Measurements from ENCODE around the gene PDZRN4.

PDZRN4 gene

GRCh38 chr12:41515953-41516352 lies 327.8 kb downstream of the PDZRN4 start:
- Histone ChIP-seq H3K36me3 (ENCODE audit: low read length) (no peaks in the 10 kb centered on the region), H3K9me3 (ENCODE audit: insufficient read depth, low read length) (no peaks in the 10 kb centered on the region), H3K4me3 (ENCODE audit: insufficient read depth, low read length, poor library complexity, severe bottlenecking) (no peak overlapping the region), H4K20me1 (ENCODE audit: low read depth, low read length) (no peaks in the 10 kb centered on the region), H3K9ac (ENCODE audit: low read length) (no peak overlapping the region), H2AFZ (ENCODE audit: low read depth, low read length, severe bottlenecking) (no peak overlapping the region), H3F3A (ENCODE audit: insufficient read depth) (no peaks in the 10 kb centered on the region), H3K27ac (ENCODE audit: low read depth, low read length) (no peak overlapping the region), H3K79me2 (ENCODE audit: insufficient read depth, low read length) (no peaks in the 10 kb centered on the region), H3K4me2 (ENCODE audit: low read depth, low read length, poor library complexity, severe bottlenecking) (no peak overlapping the region), H3K9me2 (replicated peaks; ENCODE audit: insufficient read depth, low read length) (no peaks in the 10 kb centered on the region), H3K27me3 (ENCODE audit: low read length) (no peaks in the 10 kb centered on the region)
- TF ChIP-seq EZH2phosphoT487 (conservative IDR thresholded peaks at IDR 0.05; ENCODE audit: low read length) (no peak), CTCF (IDR thresholded peaks at IDR 0.05; ENCODE audit: insufficient read depth, low read length, poor library complexity, severe bottlenecking) (no peak)

GRCh38 chr12:41520869-41521268 lies 332.7 kb downstream of the PDZRN4 start:
- H3K79me2 ChIP-seq (ENCODE audit: insufficient read depth, low read length): no peaks in the 10 kb centered on the region
- H2AFZ ChIP-seq (ENCODE audit: low read depth, low read length, severe bottlenecking): no peak overlapping the region
- H3K27ac ChIP-seq (ENCODE audit: low read depth, low read length): no peak overlapping the region

GRCh38 chr12:41521872-41522379 lies 333.8 kb downstream of the PDZRN4 start:
- H3K9me2 ChIP-seq (replicated peaks; ENCODE audit: insufficient read depth, low read length): no peaks in the 10 kb centered on the region
- H3K4me3 ChIP-seq (ENCODE audit: insufficient read depth, low read length, poor library complexity, severe bottlenecking): no peak overlapping the region
- H3K27me3 ChIP-seq (ENCODE audit: low read length): no peaks in the 10 kb centered on the region
- no peaks in the 10 kb centered on the region for H3F3A ChIP-seq (ENCODE audit: insufficient read depth)
- H3K36me3 ChIP-seq (ENCODE audit: low read length): no peaks in the 10 kb centered on the region
- H3K27ac ChIP-seq (ENCODE audit: low read depth, low read length): no peak overlapping the region
- no peaks in the 10 kb centered on the region for H3K79me2 ChIP-seq (ENCODE audit: insufficient read depth, low read length)
- H4K20me1 ChIP-seq (ENCODE audit: low read depth, low read length): no peaks in the 10 kb centered on the region
- no peaks in the 10 kb centered on the region for H3K9me3 ChIP-seq (ENCODE audit: insufficient read depth, low read length)
- H2AFZ ChIP-seq (ENCODE audit: low read depth, low read length, severe bottlenecking): no peak overlapping the region
- no peak overlapping the region for H3K4me2 ChIP-seq (ENCODE audit: low read depth, low read length, poor library complexity, severe bottlenecking)
- H3K9ac ChIP-seq (ENCODE audit: low read length): no peak overlapping the region
- TF ChIP-seq EZH2phosphoT487 (conservative IDR thresholded peaks at IDR 0.05; ENCODE audit: low read length): no peak
- no peak for TF ChIP-seq CTCF (IDR thresholded peaks at IDR 0.05; ENCODE audit: insufficient read depth, low read length, poor library complexity, severe bottlenecking)

More at GRCh38 chr12:41520869-41521268, 332.7 kb downstream of the PDZRN4 start:
- Histone ChIP-seq H3K9ac (ENCODE audit: low read length) (no peak overlapping the region), H3K9me2 (replicated peaks; ENCODE audit: insufficient read depth, low read length) (no peaks in the 10 kb centered on the region), H4K20me1 (ENCODE audit: low read depth, low read length) (no peaks in the 10 kb centered on the region), H3K4me2 (ENCODE audit: low read depth, low read length, poor library complexity, severe bottlenecking) (no peak overlapping the region), H3F3A (ENCODE audit: insufficient read depth) (no peaks in the 10 kb centered on the region), H3K27me3 (ENCODE audit: low read length) (no peaks in the 10 kb centered on the region), H3K4me3 (ENCODE audit: insufficient read depth, low read length, poor library complexity, severe bottlenecking) (no peak overlapping the region), H3K9me3 (ENCODE audit: insufficient read depth, low read length) (no peaks in the 10 kb centered on the region), H3K36me3 (ENCODE audit: low read length) (no peaks in the 10 kb centered on the region)
- TF ChIP-seq EZH2phosphoT487 (conservative IDR thresholded peaks at IDR 0.05; ENCODE audit: low read length): no peak
- no peak for TF ChIP-seq CTCF (IDR thresholded peaks at IDR 0.05; ENCODE audit: insufficient read depth, low read length, poor library complexity, severe bottlenecking)
